Stimulated activated naive CD4-positive, alpha-beta T cell treated with Interleukin-2 at 50 U/mL for 16 hours (primary cell): Measurements from ENCODE around the gene MAP3K2.

Experiments used
- DNase-seq: peaks from one replicate; lab custom pipeline; 2025; lab: John Stamatoyannopoulos, UW

MAP3K2 gene

GRCh38 chr2:127406454-127406853 is 18.7 kb upstream of the MAP3K2 start:
- DNase-seq = no peak

DNA sequence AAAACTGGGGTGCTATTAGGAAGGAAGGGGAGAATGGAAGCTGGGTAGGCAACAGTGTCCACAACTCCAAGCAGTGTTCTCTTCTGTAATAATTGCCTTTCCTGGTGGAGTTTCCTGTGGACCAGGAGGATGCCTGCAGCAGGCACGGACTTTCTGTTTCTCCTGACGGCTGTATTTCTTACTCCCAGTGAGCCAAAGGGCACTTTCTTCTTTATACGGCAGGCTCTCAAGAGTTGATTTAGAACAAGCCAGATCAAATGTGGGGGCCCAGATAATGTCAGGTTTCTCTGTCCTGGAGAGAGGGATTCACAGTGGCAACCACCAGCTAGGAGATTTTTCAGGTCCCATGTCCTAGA is 17.5 kb upstream of the MAP3K2 start:
- no peak for DNase-seq

DNA sequence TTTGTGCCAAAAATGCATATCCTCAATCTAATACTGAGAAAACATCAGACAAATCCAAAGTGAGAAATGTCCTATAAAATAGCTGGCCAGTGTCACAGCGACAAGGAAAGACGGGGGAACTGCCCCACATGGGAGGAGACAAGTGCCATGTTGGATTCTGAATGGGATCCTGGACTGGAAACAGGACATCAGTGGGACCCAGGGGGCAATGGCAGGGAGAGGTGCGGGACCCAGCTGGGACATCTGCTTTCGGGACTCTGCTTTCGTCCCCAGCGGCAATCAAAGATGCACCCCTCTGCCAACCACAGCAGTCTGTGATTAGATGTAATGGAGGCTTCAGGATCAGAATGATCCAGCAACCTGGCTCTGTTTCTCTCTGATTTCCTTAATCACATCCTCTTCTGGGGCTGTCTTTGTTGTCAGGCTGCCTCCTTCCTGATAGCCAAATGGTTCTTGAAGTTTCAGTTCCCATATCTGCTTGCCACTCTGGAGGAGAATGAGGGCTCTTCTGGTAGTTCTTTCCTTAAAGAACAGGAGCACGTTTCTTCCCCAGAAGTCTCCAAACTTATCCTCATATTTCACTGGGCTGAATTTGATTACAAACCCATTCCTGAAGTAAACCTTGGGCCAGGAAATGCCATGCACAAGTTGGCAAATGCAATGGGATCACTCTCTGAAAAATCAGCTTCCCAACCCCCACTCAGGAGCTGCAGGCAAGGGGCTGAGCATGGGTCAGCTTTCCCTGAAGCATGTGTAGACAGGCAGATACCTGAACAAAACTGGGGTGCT is 16.9 kb upstream of the MAP3K2 start:
- DNase-seq = no peak

GRCh38 chr2:127403460-127403859 is 15.7 kb upstream of the MAP3K2 start:
- no peak for DNase-seq

DNA sequence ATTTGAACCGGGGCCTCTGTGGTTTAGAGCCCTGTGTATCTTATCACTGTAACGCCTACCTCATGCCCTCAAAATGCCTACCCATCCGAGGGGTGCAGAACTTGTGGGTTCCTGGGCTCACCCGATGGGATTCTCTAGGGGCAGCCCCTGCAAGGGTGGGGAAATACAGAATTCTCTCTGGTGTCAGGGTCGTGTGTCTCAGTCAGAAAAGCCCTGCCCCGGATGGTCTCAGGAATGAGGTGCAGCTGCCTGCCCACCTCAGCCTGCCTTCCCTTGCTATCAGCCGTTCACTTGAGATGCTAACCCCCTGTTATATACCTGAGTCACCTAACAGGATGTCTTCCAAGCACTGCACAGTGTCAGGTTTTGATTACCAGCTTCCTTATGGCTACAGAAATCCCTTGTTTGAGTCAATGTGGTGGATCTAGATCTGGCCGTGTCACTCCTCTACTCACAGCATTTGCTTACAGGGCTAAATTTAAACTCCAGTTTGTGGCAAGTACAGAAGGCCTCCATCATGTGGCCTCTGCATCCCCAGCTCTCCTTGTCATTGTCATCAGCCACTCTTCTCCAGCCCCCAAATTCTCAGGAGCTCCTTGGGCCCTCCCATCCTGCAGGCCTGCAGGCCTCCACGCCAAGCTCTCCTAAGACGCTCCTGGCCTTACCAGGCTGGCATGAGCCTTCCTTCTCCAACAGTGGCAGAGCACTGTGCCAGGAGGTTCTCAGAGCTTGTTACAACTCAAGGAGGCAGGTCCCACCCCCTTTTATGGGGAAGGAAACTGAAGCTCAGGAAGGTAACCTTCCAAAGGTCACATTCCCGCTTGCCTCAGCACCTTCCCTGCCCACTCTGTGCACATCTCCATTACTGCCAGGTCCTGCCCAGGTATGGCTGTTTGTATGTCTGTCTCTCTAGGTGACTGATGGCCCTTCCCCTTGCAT is 14.3 kb upstream of the MAP3K2 start:
- DNase-seq = no peak

GRCh38 chr2:127400897-127401756 is 13.4 kb upstream of the MAP3K2 start:
- no peak for DNase-seq

DNA sequence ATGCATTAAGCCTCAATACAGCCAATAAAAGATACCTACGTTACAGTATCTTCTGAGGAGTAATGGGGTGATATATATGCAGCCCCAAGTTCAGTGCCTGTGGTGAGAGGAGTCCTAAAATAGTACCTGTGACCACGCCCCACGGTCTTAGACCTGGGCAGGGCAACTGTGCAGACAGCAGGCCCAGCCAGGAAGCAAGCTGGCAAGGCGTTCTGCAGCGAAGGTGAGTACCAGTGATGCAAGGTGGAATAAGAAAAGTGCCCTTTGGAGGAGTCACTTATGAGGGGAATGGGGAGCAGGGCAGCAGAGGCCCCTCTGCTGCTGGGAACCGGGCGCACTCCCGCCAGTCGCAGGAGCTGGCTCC is 12.7 kb upstream of the MAP3K2 start:
- DNase-seq = no peak

DNA sequence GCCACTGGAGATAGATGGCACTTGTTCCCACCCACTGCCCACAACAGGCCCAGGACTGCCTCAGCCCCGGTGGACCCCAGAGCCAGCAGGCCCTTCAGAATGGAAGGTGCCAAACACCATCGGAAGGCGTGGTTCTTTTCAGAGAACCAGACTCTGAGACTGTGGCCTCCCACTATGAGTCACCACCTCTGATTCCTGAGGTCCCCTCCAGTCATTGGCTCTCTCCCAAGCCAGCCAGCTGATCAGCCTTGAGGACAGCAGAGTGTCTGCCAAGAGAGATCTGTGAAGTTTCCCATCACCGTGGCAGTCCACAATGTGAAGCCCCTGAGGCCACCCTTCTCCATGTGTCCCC is 10.4 kb upstream of the MAP3K2 start:
- peak; percentile 25 for DNase-seq

DNA sequence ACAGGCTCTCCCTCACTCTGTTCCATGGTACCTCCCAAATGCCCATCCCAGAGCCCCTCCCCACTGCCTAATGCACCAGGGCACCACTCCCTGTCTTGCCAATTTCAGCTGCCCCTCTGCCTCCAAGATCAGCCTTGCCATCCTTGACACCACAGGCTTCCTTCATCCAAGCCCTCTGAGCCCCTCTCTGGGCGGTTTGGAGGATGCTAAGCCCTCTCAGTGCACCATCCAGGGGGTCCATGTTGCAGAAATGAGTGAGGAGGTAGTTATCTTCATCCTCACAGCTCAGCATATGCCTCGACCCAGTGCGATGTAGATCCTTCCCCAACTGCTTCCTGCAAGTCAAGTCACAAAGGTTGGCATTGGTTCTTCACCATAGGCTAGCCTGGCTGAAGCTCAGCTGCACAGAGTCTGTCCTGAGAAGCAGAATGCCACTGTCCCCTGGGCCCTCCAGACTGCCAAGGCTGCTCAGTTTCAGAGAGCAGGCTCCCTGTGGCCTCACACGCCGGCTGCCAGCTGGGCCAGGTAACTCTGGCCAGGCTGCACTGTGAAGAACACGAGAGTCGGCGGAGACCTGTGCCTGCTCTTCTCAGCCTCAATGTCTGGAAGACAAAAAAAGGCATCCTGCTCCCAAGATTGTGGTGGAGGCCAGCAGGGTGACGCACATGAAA is 9.9 kb upstream of the MAP3K2 start:
- DNase-seq = no peak

GRCh38 chr2:127394492-127394891 is 6.7 kb upstream of the MAP3K2 start:
- no peak for DNase-seq

GRCh38 chr2:127392828-127393578 is 5.2 kb upstream of the MAP3K2 start:
- DNase-seq = no peak

- no peak for DNase-seq
Observed at GRCh38 chr2:127392133-127392827, 4.5 kb upstream of the MAP3K2 start.

GRCh38 chr2:127389778-127390435 is 2.1 kb upstream of the MAP3K2 start:
- no peak for DNase-seq

- no peak for DNase-seq
Observed at GRCh38 chr2:127388423-127389164, 819 bp upstream of the MAP3K2 start.

DNA sequence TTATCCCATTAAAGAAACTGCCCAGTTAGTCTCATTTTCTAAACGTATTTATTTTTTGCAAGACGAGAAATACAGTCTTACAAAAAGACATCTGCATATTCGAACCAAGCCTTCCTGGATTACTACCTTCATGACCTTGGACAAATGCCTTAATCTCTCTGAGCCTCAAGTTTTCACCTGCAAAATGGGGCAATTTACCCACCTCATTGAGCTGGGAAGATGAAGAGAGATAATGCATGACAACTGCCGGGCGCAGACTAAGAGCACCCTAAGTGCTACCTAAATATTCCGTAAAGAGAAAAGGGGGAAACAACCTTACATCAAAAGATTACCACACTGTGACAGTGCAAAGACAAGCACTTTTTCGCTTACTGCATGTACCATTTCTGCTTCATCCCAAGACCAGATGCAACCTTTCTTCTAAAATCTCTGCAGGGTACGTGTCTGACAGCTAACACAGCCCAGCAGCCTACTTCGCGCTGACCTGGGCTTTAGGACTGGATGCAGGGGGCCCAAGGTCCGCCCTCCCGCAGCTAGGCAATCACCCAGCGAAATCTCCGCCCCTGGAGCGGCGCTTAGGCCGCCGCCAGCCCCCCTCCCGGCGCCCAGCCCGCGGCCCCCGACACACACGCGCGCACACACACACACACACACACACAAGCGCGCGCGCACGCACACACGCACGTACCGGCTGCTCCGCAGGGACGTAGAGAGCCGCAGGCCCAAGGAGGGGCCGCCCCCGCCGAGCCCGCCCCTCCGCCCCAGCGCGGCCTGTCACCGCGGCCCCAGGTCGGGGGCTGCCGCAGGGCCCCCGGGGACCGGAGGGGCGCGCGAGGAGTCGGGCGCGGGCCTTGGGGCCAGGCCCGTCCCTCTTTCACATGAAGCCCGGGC is 766 bp downstream of the MAP3K2 start:
- peak; percentile 74 for DNase-seq

- no peak for DNase-seq
Observed at GRCh38 chr2:127386246-127386645, 1.5 kb downstream of the MAP3K2 start.

GRCh38 chr2:127384529-127384928 is 3.2 kb downstream of the MAP3K2 start:
- DNase-seq = no peak

DNA sequence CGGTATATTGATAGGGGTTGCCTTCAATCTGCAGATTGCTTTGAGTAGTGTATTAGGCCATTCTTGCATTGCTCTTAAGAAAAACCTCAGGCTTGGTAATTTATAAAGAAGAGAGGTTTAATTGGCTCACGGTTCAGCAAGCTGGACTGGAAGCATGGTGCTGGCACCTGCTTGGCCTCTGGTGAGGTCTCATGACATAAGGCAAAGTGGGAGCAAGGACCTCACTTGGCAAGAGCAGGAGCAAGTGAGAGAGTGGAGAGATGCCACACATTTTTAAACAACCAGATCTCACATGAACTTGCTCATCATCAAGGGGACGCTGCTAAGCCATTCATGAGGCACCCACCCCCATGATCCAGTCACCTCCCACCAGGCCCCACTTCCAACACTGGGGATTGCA is 4.9 kb downstream of the MAP3K2 start:
- no peak for DNase-seq
